Fibroblast of the conjunctiva (primary cell): ENCODE measurements around the gene HJURP.

Experiments used
- DNase-seq: peaks from one replicate; pipeline ENCODE4 v3.0.0-alpha.2; 2010; ENCODE audit warnings: low read depth

The HJURP gene

DNA sequence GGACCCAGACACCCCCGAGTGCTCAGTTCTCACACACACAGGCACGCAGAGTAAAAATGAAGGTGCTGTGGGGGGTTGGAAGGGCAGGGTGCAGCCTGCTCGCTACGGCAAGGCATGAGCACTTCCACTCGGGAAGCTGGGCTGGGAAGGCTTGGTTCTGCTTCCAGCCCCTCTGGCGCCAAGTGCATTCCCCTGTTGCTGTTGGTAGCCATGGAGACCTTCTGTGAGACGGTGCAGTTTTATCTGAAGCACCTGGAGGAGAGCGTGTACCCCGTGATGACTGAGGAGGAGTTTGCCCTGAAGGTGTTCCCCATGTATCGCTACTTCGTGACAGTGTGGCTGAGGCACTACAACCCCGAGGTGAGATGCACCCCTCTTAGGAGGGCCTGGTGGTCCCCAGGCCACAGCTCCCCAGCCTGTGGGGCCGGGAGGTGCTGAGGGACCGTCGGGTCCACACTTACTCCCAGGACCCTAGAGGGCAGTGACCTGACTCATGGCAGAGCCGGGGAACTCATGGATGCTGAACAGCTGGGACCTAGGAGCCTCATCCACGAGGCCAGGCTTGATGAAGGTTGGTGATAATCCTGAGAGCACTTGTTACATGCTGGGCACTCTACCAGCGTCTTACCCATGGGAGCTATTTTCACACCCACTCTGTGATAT lies 60.7 kb downstream of the HJURP start:
- DNase-seq, result no peak

DNA sequence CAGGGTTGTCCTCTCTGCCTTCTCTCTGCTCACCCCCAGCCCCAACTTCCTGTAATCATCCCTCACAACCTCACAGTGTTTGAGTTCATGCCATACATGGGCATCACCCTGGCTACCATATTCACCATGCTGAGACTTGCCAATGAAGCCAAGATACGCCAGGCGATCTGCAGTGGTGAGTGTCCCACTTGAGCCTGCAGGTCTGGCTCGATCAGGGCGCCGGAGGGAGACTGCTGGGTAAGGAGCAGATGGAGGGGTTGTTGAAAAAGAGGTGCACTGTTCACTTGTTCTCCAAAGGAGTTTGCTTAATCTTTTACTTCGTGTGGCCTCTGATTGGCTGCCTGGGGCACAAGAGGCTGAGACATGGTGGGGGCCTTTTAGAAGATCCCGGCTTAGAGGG lies 61.6 kb downstream of the HJURP start:
- no peak for DNase-seq

DNA sequence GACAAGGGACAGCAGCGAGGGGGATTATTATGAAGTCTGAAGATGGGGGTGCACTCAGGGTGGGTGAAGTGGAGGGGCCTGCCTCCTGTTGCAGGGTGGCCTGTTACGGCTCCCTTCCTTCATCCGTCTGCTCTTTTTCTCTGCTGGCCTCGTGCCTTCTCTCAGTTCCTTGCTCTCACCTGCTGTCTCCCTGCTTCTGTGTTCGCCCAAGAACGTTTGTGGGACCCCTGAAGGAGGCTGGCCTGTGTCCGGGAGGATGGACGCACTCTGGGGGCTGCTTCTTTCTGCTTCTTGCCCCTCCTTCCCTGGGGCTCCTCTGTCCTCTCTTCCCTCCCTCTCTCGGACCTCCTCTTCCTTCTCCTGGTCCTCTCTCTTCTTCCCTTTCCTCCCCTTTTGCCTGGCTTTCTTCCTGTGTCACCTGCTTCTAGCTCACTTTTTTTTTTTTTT lies 62.4 kb downstream of the HJURP start:
- DNase-seq, result no peak

DNA sequence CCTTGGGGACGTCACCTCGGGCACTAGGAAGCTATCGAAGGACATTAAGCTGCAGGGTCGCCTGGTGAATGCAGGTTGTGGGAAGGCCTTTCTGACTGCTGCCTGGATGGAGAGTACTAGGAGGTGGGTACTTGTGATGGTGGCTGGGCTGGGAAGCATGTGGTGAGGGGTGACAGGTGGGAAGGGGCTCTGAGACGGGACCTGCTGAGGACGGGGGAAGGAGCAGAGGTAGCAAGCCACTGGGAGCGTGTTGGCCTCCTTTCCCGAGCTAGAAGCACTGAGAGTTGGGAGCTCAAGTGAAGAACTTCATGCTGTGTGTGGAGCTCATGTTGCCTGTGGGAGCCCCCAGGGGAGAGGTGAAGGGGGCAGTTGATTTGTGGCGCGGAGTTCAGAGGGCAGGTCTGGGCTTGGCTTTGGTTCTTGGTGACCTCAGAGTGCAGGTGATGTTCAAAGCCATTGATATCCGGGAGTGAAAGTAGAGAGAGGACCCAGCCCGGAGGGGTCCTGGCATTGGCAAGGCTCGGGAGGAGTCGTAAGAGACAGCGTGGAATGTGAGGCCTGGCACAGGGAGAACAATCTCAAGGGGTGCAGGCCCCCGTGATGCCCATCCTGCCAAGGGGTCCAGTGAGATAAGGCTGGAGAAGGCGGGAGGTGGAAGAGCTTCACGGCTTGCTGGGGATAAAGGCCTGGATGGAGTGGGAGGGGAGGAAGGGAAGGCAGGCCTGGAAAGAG lies 63.0 kb downstream of the HJURP start:
- DNase-seq, result no peak

DNA sequence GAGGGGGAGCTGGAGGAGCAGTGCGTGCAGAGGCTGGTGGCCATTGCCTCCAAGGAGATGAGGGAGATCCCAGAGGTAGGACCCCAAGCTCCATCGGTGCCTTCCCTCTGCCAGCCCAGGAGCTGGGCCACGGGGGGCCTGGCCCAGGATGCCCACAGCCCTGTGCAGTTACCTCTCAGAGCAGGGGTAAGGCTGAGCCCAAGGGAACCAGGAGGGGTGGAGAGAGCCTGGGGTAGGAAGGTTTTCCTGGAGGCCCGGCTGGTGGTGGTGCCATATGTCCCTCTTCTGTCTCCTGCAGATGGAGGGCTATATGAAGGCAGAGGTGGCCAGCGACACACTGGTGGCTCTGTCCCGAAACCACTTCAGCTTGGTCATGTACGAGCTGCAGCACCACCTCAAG lies 64.8 kb downstream of the HJURP start:
- DNase-seq, result no peak
